ENCODE data around the gene ASCC3.

ASCC3 gene

GRCh38 chr6:100475554-100476320, 405.4 kb downstream of the ASCC3 start:
- CTCF ChIA-PET, result interaction anchor here (0.6 kb wide), 1 partner anchor 26 kb away, joined by 3 read pairs; no protein-coding TSS in a partner anchor
- TF ChIP-seq ARNT (IDR thresholded peaks at IDR 0.05) (no peak), SP1 (IDR thresholded peaks at IDR 0.05) (no peak), TARDBP (IDR thresholded peaks at IDR 0.05) (no peak), ELF4 (IDR thresholded peaks at IDR 0.05) (no peak)
- POLR2A ChIA-PET, result no interaction called here
- no peak for DNase-seq (ENCODE audit: extremely low spot score)

- POLR2A ChIA-PET, result interaction anchor here (1.1 kb wide), 1 partner anchor 8 kb away, joined by 5 read pairs; the partner anchor contains the start of gene SIM1
- CTCF ChIA-PET, result interaction anchor here (1.0 to 2.6 kb wide), 2 partner anchors 13 to 366 kb away, joined by 5 to 11 read pairs; no protein-coding TSS in a partner anchor
- DNase-seq (ENCODE audit: extremely low spot score), result no peak
- TF ChIP-seq HDGF (IDR thresholded peaks at IDR 0.05; ENCODE audit: borderline replicate concordance) (no peak), LEF1 (IDR thresholded peaks at IDR 0.05; ENCODE audit: borderline replicate concordance) (no peak), FOXM1 (IDR thresholded peaks at IDR 0.05; ENCODE audit: borderline replicate concordance) (no peak)
Observed at GRCh38 chr6:100473182-100473581, 407.9 kb downstream of the ASCC3 start.

DNA sequence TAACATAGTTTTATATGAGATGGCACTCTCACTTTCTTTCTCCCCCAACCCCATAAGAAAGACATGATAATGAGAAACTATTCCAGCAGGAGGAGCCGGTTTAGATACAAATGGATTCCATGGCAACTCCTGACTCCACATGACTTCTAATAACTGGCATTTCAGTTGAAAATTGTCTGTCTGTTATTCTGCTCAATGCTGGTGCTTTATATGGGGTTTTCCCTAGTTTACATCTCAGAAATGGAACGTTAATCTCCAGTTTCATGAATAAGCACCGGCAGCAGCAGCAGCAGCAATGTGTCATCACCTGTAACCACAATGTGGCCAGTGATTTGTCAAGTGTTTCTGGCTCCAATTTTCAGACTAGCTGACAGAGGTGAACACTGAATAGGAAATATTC, 408.5 kb downstream of the ASCC3 start:
- TF ChIP-seq L3MBTL2 (conservative IDR thresholded peaks at IDR 0.05), result no peak
- no peak for TF ChIP-seq NFRKB (IDR thresholded peaks at IDR 0.05)
- no peak for TF ChIP-seq HDGF (IDR thresholded peaks at IDR 0.05; ENCODE audit: borderline replicate concordance)
- TF ChIP-seq SUZ12 (IDR thresholded peaks at IDR 0.05), result no peak
- TF ChIP-seq ZNF384 (IDR thresholded peaks at IDR 0.05), result no peak
- no peak for TF ChIP-seq FOXA1 (IDR thresholded peaks at IDR 0.05)
- TF ChIP-seq FOXK2 (IDR thresholded peaks at IDR 0.05), result no peak
- no peak for TF ChIP-seq FOXM1 (IDR thresholded peaks at IDR 0.05; ENCODE audit: borderline replicate concordance)
- TF ChIP-seq CTBP1 (IDR thresholded peaks at IDR 0.05; ENCODE audit: borderline replicate concordance), result no peak
- no peak for TF ChIP-seq TARDBP (IDR thresholded peaks at IDR 0.05)
- TF ChIP-seq SP1 (IDR thresholded peaks at IDR 0.05), result no peak
- POLR2A ChIA-PET, result interaction anchor here (1.1 kb wide), 1 partner anchor 8 kb away, joined by 5 read pairs; the partner anchor contains the start of gene SIM1
- CTCF ChIA-PET, result interaction anchor here (2.6 kb wide), 1 partner anchor 12 kb away, joined by 11 read pairs; no protein-coding TSS in a partner anchor
- no peak for DNase-seq (ENCODE audit: extremely low spot score)

DNA sequence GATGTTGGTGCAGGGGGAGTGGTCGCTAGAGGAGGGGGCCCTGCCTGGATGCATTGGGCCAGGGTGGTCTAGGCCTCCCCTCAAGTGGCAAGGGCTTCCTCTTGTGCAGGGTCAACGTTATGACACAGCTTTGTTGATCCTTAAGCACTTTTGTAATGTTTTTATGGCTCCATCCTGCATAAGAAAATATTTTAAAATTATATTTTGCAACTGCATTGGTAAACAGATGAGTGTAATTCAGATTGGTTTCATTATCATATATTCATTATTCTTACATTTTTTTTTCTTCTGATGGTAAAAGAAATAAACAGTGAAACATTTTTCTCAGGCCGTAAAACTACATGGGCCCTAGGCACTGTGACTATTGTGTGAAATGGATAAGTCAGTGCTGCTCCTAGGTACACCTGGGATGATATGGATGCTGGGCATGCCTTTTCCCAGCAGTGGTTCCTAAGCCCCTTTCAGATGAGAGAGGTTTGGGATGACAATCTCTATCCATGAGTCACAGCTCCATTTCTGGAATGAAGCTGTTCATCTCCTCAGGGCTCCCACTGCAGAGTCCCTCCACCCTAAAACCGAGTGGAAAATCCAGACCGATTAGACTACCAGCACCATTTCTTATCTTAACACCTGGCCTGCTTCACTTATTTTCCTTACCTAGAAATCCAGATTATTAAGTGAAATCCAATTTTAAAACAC, 410.6 kb downstream of the ASCC3 start:
- no peak for TF ChIP-seq ARNT (IDR thresholded peaks at IDR 0.05)
- no peak for TF ChIP-seq NFRKB (IDR thresholded peaks at IDR 0.05)
- no peak for TF ChIP-seq HDGF (IDR thresholded peaks at IDR 0.05; ENCODE audit: borderline replicate concordance)
- TF ChIP-seq ELF4 (IDR thresholded peaks at IDR 0.05), result no peak
- TF ChIP-seq L3MBTL2 (conservative IDR thresholded peaks at IDR 0.05), result no peak
- POLR2A ChIA-PET, result no interaction called here
- CTCF ChIA-PET, result interaction anchor here (0.8 to 1.0 kb wide), 2 partner anchors 10 to 602 kb away, joined by 3 read pairs; no protein-coding TSS in a partner anchor
- DNase-seq (ENCODE audit: extremely low spot score), result no peak

DNA sequence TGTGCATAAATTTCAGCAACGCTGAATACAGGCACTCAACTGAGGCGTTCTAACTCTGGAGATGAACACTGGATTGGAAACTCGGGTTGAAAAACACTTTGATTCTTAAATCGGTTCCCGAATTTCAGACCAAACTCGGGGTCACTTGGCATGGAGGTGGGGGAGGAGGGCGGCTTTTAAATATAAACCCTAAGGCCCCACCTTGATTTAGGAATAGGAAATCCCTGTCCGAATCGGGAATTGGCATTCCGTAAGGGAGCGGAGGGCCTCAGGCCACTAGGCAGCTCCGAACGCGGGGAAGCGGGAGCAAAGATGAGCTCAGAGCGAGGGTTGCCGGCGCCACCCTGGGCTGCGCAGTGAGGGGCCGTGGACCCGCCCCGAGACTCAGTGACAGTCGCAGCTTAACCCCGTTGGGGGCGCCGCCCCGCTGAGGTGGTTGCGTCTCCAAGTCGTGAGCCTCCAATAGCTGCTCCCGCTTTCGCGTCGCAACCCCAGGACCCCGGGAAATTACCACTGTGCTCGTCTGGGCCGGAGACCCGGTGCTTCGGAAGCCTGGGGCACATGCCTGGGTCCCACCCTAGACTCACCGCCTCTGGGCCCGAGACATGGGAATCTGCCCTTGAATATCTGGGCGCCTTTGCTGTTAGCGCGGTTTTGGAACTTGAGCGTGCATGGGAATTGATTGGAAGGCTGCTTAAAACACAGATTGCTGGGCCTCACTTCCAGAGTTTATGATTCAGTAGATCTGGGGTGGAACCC, 411.8 kb downstream of the ASCC3 start:
- DNase-seq (ENCODE audit: extremely low spot score), result no peak
- ChIA-PET CTCF (no interaction called here), POLR2A (no interaction called here)
- TF ChIP-seq LEF1 (IDR thresholded peaks at IDR 0.05; ENCODE audit: borderline replicate concordance), result no peak
- TF ChIP-seq CTBP1 (IDR thresholded peaks at IDR 0.05; ENCODE audit: borderline replicate concordance), result no peak
- TF ChIP-seq SP1 (IDR thresholded peaks at IDR 0.05), result no peak
- TF ChIP-seq ELF4 (IDR thresholded peaks at IDR 0.05), result no peak
- no peak for TF ChIP-seq SUZ12 (IDR thresholded peaks at IDR 0.05)
- no peak for TF ChIP-seq FOXK2 (IDR thresholded peaks at IDR 0.05)
- TF ChIP-seq L3MBTL2 (conservative IDR thresholded peaks at IDR 0.05), result no peak
- TF ChIP-seq ZNF384 (IDR thresholded peaks at IDR 0.05), result no peak
- no peak for TF ChIP-seq HDGF (IDR thresholded peaks at IDR 0.05; ENCODE audit: borderline replicate concordance)
- no peak for TF ChIP-seq FOXA1 (IDR thresholded peaks at IDR 0.05)
- no peak for TF ChIP-seq ARNT (IDR thresholded peaks at IDR 0.05)
- TF ChIP-seq TARDBP (IDR thresholded peaks at IDR 0.05), result no peak
- TF ChIP-seq PKNOX1 (IDR thresholded peaks at IDR 0.05), result no peak
- no peak for TF ChIP-seq BHLHE40 (IDR thresholded peaks at IDR 0.05; ENCODE audit: borderline replicate concordance)
- no peak for TF ChIP-seq FOXM1 (IDR thresholded peaks at IDR 0.05; ENCODE audit: borderline replicate concordance)
- TF ChIP-seq NFRKB (IDR thresholded peaks at IDR 0.05), result no peak

- POLR2A ChIA-PET, result no interaction called here
Observed at GRCh38 chr6:100468016-100468622, 413.0 kb downstream of the ASCC3 start.

More at GRCh38 chr6:100468016-100468622, 413.0 kb downstream of the ASCC3 start:
- DNase-seq (ENCODE audit: extremely low spot score), result no peak
- CTCF ChIA-PET, result no interaction called here
- TF ChIP-seq ELF4 (IDR thresholded peaks at IDR 0.05) (no peak), FOXK2 (IDR thresholded peaks at IDR 0.05) (no peak), FOXA1 (IDR thresholded peaks at IDR 0.05) (no peak), FOXM1 (IDR thresholded peaks at IDR 0.05; ENCODE audit: borderline replicate concordance) (no peak), L3MBTL2 (conservative IDR thresholded peaks at IDR 0.05) (no peak), NFRKB (IDR thresholded peaks at IDR 0.05) (no peak), PKNOX1 (IDR thresholded peaks at IDR 0.05) (no peak), BHLHE40 (IDR thresholded peaks at IDR 0.05; ENCODE audit: borderline replicate concordance) (no peak), ZNF384 (IDR thresholded peaks at IDR 0.05) (no peak), ARNT (IDR thresholded peaks at IDR 0.05) (no peak), CTBP1 (IDR thresholded peaks at IDR 0.05; ENCODE audit: borderline replicate concordance) (no peak), SP1 (IDR thresholded peaks at IDR 0.05) (no peak), HDGF (IDR thresholded peaks at IDR 0.05; ENCODE audit: borderline replicate concordance) (no peak), TARDBP (IDR thresholded peaks at IDR 0.05) (no peak), SUZ12 (IDR thresholded peaks at IDR 0.05) (no peak), LEF1 (IDR thresholded peaks at IDR 0.05; ENCODE audit: borderline replicate concordance) (no peak)

All from HEK293T (cell line).